Measurements from ENCODE around the gene TSPAN31. TPM values are rescaled to one million over a fixed set of nuclear protein-coding genes. Genes with fewer than 3 reads are reported as not detected.

Gene TSPAN31
- total and polyA plus RNA-seq, 8 donors, result 10.1 to 46.8 (median 19.4) TPM

DNA sequence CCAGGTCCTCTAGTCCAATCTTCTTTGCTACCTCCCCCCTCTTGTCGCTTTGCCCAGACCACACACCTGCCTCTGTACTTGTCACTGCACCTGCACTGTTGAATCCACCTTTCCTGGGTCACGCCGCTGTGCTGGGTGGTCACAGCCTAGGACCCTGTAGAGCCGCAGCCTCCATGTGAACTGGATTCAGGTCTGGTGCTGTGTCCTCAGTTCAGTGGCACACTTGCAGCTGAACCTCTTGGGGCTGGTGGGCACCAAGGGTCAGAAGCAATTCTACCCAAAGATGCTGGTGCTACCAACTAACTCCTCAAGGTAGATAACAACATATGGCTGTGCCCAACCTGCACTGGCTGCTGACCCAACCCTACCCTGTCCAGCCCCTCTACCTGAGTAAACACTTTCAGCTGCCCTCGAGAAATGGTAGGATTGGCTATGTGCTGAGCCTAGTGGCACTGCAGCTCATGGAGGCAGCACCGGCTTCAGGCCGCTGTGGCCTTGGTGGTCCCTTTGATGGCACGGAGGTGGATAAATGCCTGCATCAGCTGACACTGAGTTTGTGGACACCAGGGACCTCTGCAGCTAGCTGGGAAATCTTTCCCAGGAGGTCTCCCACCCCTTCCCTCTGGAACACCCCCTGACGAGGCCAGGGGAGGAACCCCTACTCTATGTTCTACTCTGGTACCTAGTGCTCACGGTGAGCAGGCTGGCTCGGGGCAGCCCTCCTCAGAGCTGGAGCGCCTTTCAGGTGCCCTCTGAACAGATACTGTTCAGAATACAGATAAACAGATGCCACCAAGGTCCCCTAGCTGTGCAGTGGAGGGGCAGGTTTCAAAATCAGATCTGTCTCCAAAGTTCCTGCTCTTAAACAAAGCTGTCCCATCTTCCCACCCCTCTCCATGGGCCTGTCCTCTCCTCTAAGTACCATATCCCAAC, 20.6 kb upstream of the TSPAN31 start:
- peak in 1 of 2 donors; percentile 7 for DNase-seq
- TF ChIP-seq, protein P1, sequence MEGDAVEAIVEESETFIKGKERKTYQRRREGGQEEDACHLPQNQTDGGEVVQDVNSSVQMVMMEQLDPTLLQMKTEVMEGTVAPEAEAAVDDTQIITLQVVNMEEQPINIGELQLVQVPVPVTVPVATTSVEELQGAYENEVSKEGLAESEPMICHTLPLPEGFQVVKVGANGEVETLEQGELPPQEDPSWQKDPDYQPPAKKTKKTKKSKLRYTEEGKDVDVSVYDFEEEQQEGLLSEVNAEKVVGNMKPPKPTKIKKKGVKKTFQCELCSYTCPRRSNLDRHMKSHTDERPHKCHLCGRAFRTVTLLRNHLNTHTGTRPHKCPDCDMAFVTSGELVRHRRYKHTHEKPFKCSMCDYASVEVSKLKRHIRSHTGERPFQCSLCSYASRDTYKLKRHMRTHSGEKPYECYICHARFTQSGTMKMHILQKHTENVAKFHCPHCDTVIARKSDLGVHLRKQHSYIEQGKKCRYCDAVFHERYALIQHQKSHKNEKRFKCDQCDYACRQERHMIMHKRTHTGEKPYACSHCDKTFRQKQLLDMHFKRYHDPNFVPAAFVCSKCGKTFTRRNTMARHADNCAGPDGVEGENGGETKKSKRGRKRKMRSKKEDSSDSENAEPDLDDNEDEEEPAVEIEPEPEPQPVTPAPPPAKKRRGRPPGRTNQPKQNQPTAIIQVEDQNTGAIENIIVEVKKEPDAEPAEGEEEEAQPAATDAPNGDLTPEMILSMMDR (IDR thresholded peaks at IDR 0.05), result no peak
- TF ChIP-seq POLR2A (IDR thresholded peaks at IDR 0.05) (no peak), EP300 (IDR thresholded peaks at IDR 0.05) (no peak), POLR2AphosphoS5 (IDR thresholded peaks at IDR 0.05) (no peak)
- peaks cover 19 to 27% (median 22%) of the 10 kb centered on the region in 4 donors for H3K4me1 ChIP-seq
- H3K4me3 ChIP-seq, result no peak overlapping the region
- H3K27ac ChIP-seq, result no peak overlapping the region
- peaks cover 19 to 47% (median 34%) of the 10 kb centered on the region in 4 donors for H3K36me3 ChIP-seq
- no peaks in the 10 kb centered on the region for H3K9me3 ChIP-seq
- intact Hi-C loops (cut with DNase I; ENCODE audit: low total_unique reads), result no loop called here
- H3K27me3 ChIP-seq, result peaks cover 0 to 49% (median 0%) of the 10 kb centered on the region in 3 donors
- WGBS, 5 donors, result 73 to 81% (median 77%) methylated on average over 8 to 12 of the region's 12 CpGs

DNA sequence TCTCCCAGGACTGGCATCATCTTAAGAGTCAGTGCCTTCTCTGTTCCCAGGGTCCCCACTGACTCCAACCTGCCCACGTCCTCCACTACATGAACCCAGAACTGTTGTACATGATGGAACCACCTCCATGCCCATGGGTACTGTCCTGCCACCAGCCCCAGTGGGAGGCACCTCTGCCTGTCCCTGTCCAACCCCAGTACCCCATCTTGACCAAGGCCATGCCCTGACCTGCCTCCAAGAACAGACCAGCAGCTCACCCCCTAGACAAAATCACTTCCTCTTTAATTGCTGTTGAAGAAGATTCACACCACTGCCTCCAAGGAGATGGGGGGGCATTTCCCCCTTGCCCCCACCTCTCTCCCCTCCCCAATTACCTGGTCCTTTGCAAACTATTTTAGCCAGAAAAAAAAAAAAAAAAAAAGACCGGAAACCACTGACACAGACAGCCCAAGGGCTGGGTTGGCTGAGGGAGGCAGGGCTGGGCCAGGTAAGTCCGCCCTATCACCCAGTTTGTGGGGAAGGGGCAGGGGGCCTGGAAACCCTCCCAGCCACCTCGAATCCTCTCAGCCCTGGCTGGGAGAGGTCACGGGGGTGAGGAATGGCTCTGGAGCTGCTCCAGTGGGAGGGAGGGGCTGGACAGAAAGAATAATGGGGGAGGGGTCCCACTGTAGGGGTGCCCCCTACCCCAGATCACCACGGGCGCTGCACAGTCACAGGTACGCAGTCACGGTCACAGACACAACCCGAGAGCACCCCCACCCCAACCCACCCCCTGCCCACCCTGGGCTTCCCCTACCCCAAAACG, 19.7 kb upstream of the TSPAN31 start:
- TF ChIP-seq EP300 (IDR thresholded peaks at IDR 0.05) (no peak), POLR2AphosphoS5 (IDR thresholded peaks at IDR 0.05) (no peak), POLR2A (IDR thresholded peaks at IDR 0.05) (no peak)
- TF ChIP-seq, protein P1 (IDR thresholded peaks at IDR 0.05), result no peak
- no peak overlapping the region for H3K27ac ChIP-seq
- peaks cover 0 to 55% (median 0%) of the 10 kb centered on the region in 3 donors for H3K27me3 ChIP-seq
- H3K9me3 ChIP-seq, result no peaks in the 10 kb centered on the region
- H3K4me3 ChIP-seq, result no peak overlapping the region
- WGBS, 5 donors, result 40 to 68% (median 52%) methylated on average over 8 to 11 of the region's 11 CpGs
- intact Hi-C loops (cut with DNase I; ENCODE audit: low total_unique reads), result no loop called here
- DNase-seq, result peak in 1 of 2 donors; percentile 15
- H3K36me3 ChIP-seq, result peaks cover 13 to 40% (median 25%) of the 10 kb centered on the region in 4 donors
- peaks cover 19 to 27% (median 22%) of the 10 kb centered on the region in 4 donors for H3K4me1 ChIP-seq

DNA sequence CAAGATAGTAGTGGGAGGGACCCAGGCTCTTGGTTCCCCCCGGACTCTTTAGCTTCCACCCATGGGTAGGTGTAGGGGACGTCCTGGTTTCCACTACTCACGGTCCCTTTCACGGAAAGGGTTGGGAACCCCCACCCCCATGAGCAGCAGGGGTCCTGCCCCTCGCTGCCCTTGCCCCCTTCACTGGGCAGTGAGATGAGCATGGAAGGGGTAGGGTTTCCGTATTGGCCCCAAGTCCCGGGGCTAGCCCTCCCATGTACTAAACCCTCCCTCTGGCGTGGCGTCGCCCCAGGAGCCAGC, 19.0 kb upstream of the TSPAN31 start:
- Histone ChIP-seq H3K4me3 (peak overlapping the region; percentile 55 to 68 (median 60)), H3K27ac (peak overlapping the region in 3 of 5 donors; percentile 65 to 75 (median 67)), H3K27me3 (peaks cover 0 to 62% (median 0%) of the 10 kb centered on the region in 3 donors), H3K36me3 (peaks cover 6 to 40% (median 18%) of the 10 kb centered on the region in 4 donors), H3K9me3 (no peaks in the 10 kb centered on the region), H3K4me1 (peaks cover 19 to 27% (median 22%) of the 10 kb centered on the region in 4 donors)
- 10 to 58% (median 19%) methylated on average over 2 to 10 of the region's 10 CpGs for WGBS, 5 donors
- TF ChIP-seq EP300 (IDR thresholded peaks at IDR 0.05), result no peak
- no peak for TF ChIP-seq POLR2A (IDR thresholded peaks at IDR 0.05)
- TF ChIP-seq POLR2AphosphoS5 (IDR thresholded peaks at IDR 0.05), result no peak
- intact Hi-C loops (cut with DNase I; ENCODE audit: low total_unique reads), result no loop called here
- no peak for DNase-seq

DNA sequence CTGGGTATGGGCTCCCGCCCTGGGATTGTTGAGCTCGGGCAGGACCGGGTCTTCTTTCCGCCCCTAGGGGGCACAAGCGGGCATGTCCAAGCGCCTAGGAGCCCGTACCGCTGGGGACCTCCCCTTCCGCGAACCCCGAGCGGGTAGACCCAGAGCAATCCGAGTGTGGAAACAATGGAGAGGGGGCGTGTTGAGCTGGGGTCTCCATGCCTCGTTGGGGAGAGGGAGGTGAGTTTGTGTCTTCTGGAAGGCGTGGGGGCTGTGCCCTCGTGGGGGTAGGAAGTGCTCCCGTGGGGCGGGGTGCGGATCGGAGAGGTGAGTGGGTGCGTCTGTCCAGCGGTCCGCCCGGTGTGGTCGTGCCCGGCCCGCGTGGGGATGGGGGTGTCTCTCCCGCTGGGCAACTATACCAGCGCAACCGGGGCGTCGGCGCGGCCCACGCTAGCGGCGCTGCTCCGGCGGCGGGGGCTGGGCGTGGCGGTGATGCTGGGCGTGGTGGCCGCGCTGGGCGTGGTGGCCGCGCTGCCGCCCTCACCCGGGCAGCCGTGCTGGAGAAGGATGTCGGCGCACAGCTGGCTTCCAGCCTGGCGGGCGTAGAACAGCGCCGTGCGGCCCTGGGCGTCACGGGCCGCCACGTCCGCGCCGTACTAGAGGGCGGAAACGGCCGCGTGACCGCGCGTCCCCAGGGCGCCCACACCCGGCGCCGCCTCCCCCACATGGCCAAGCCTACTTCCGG, 18.5 kb upstream of the TSPAN31 start:
- H3K4me1 ChIP-seq, result peaks cover 19 to 27% (median 22%) of the 10 kb centered on the region in 4 donors
- TF ChIP-seq, protein P1 (IDR thresholded peaks at IDR 0.05), result peak in 5 of 7 experiments; percentile 33 to 68 (median 50)
- peak in 1 of 3 donors; percentile 2 for TF ChIP-seq POLR2AphosphoS5 (IDR thresholded peaks at IDR 0.05)
- TF ChIP-seq EP300 (IDR thresholded peaks at IDR 0.05), result no peak
- TF ChIP-seq POLR2A (IDR thresholded peaks at IDR 0.05), result no peak
- peaks cover 0 to 67% (median 0%) of the 10 kb centered on the region in 3 donors for H3K27me3 ChIP-seq
- DNase-seq, result peak; percentile 74 to 94
- H3K4me3 ChIP-seq, result peak overlapping the region; percentile 55 to 68 (median 60)
- H3K9me3 ChIP-seq, result no peaks in the 10 kb centered on the region
- intact Hi-C loops (cut with DNase I; ENCODE audit: low total_unique reads), result no loop called here
- WGBS, 5 donors, result 12 to 29% (median 16%) methylated on average over 35 to 79 of the region's 79 CpGs
- peaks cover under 1 to 39% (median 13%) of the 10 kb centered on the region in 4 donors for H3K36me3 ChIP-seq
- peak overlapping the region; percentile 10 to 75 (median 67) for H3K27ac ChIP-seq

Measured in stomach (tissue), 9 donors.